ENCODE data around the gene CCND2.

Gene CCND2

DNA sequence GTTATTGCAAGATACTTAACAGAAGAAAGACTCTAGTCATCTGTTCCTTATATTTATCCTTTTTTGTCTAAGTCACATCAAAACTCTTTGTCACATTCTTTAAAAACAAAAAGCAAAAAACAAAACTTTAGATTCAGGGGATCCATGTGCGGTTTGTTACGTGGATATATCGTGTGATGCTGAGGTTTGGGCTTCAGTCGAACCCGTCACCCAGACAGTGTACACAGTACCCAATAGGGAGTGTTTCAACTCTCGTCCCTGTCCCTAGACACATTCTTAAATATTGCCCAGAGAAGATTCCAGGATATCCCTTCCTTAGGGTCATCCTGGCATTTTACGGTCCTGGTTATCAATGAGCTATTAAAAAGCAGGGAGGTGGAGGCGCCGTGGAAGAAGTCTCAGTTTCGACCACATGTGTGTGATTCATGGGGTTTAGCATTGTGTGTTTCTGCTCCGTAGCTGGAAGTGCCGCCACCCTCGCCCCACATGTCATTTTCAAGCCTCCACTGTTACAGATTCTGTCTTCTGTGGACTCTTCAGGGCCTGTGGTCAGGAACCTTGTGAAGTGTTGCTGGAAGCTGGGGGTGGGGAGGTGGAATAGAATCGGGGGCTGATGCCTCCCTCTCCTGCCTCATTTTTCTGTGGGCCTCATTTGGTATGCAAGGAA is 19.9 kb downstream of the CCND2 start:
- Mint-ChIP-seq H3K27me3 (ENCODE audit: low read depth) (no peaks in the 10 kb centered on the region), H3K4me3 (no peak overlapping the region), H3K4me1 (peaks cover 56% of the 10 kb centered on the region), H3K36me3 (ENCODE audit: low read depth) (peaks cover 92% of the 10 kb centered on the region), H3K27ac (peak overlapping the region; percentile 26 to 59 (median 57)), H3K9me3 (no peaks in the 10 kb centered on the region)
- TF ChIP-seq, protein P1, sequence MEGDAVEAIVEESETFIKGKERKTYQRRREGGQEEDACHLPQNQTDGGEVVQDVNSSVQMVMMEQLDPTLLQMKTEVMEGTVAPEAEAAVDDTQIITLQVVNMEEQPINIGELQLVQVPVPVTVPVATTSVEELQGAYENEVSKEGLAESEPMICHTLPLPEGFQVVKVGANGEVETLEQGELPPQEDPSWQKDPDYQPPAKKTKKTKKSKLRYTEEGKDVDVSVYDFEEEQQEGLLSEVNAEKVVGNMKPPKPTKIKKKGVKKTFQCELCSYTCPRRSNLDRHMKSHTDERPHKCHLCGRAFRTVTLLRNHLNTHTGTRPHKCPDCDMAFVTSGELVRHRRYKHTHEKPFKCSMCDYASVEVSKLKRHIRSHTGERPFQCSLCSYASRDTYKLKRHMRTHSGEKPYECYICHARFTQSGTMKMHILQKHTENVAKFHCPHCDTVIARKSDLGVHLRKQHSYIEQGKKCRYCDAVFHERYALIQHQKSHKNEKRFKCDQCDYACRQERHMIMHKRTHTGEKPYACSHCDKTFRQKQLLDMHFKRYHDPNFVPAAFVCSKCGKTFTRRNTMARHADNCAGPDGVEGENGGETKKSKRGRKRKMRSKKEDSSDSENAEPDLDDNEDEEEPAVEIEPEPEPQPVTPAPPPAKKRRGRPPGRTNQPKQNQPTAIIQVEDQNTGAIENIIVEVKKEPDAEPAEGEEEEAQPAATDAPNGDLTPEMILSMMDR (IDR thresholded peaks at IDR 0.05; ENCODE audit: unreplicated experiment in 3 of 3) = no peak

DNA sequence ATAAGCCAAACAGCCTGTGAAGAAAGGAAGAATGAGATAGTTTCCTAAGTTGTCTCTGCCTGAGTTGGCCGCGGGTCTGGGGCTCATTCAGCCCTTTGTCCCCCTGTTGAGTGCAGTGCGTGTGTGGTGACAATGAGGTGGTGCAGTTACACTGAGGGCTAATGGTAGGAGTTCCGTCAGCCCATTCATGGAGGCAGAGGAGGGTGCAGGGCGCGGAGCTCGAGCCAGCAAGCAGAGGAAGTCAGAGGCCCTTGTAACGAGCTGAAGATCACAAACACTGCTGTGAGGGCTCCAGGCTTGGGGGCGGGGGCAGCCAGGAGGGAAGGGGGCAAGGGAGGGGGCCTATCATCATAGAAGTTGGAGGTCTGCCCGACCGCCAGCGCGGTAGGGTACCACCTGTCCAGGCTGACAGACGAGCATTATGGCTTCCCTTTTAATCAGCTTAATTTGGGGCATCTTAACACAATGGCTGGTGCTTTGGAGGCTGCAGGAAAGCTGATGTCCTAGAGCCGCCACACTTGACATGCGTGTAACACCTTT is 20.5 kb downstream of the CCND2 start:
- no peaks in the 10 kb centered on the region for H3K9me3 Mint-ChIP-seq
- peaks cover 91% of the 10 kb centered on the region for H3K36me3 Mint-ChIP-seq (ENCODE audit: low read depth)
- no peaks in the 10 kb centered on the region for H3K27me3 Mint-ChIP-seq (ENCODE audit: low read depth)
- H3K27ac Mint-ChIP-seq = peak overlapping the region; percentile 8 to 57 (median 26)
- H3K4me3 Mint-ChIP-seq = no peak overlapping the region
- peaks cover 50% of the 10 kb centered on the region for H3K4me1 Mint-ChIP-seq
- TF ChIP-seq, protein P1 (IDR thresholded peaks at IDR 0.05; ENCODE audit: unreplicated experiment in 3 of 3) = no peak

DNA sequence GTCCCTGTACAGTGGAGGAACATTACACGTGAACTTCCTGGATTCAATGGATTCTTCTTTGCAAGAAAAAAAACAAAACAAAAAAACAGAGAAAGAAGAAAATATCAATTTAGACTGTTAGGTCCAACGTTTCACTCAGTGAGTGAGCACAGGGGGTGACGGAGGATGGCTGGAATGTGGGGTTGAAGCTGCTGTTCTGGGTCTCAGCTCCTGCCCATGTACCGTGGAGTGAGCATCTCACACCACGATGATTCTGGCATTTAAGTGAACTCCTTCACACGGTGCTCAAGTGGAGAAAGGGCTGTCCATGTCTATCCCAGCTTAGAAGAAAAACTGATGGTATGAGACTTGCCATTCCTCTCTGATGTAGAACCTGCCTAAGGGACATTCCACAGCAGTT is 23.2 kb downstream of the CCND2 start:
- Mint-ChIP-seq H3K4me3 (no peak overlapping the region), H3K27ac (no peak overlapping the region), H3K36me3 (ENCODE audit: low read depth) (peaks cover 89% of the 10 kb centered on the region), H3K4me1 (peaks cover 31% of the 10 kb centered on the region), H3K9me3 (no peaks in the 10 kb centered on the region), H3K27me3 (ENCODE audit: low read depth) (no peaks in the 10 kb centered on the region)
- TF ChIP-seq, protein P1 (IDR thresholded peaks at IDR 0.05; ENCODE audit: unreplicated experiment in 3 of 3) = no peak

DNA sequence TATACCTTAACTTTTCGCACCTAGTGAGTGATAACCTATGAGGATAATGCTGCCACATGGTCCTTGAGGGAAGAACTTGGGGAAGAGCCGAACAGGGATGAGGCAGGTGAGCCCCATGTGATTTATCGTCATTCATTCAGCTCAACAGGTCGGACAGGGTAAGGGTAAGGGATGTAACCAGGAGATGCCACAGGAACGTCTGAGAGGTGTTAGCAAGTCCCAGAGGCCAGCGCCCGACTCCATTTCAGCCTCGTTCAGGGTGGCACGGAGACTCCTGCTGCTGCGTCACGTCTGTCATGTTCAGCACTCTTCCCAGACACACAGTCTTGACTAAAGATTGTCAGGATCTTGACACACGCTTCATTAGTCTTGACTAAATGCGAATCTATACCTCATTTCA is 24.1 kb downstream of the CCND2 start:
- H3K27ac Mint-ChIP-seq = no peak overlapping the region
- H3K9me3 Mint-ChIP-seq = no peaks in the 10 kb centered on the region
- H3K4me1 Mint-ChIP-seq = peaks cover 26% of the 10 kb centered on the region
- TF ChIP-seq, protein P1 (IDR thresholded peaks at IDR 0.05; ENCODE audit: unreplicated experiment in 3 of 3) = no peak
- H3K36me3 Mint-ChIP-seq (ENCODE audit: low read depth) = peaks cover 89% of the 10 kb centered on the region
- H3K27me3 Mint-ChIP-seq (ENCODE audit: low read depth) = no peaks in the 10 kb centered on the region
- no peak overlapping the region for H3K4me3 Mint-ChIP-seq

DNA sequence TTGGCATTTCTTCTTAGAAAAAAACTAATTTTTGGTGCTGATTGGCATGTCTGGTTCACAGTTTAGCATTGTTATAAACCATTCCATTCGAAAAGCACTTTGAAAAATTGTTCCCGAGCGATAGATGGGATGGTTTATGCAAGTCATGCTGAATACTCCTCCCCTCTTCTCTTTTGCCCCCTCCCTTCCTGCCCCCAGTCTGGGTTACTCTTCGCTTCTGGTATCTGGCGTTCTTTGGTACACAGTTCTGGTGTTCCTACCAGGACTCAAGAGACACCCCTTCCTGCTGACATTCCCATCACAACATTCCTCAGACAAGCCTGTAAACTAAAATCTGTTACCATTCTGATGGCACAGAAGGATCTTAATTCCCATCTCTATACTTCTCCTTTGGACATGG is 27.3 kb downstream of the CCND2 start:
- no peak overlapping the region for H3K27ac Mint-ChIP-seq
- TF ChIP-seq, protein P1 (IDR thresholded peaks at IDR 0.05; ENCODE audit: unreplicated experiment in 3 of 3) = no peak
- H3K4me1 Mint-ChIP-seq = peaks cover 17% of the 10 kb centered on the region
- H3K9me3 Mint-ChIP-seq = no peaks in the 10 kb centered on the region
- H3K27me3 Mint-ChIP-seq (ENCODE audit: low read depth) = no peaks in the 10 kb centered on the region
- H3K36me3 Mint-ChIP-seq (ENCODE audit: low read depth) = peaks cover 93% of the 10 kb centered on the region
- H3K4me3 Mint-ChIP-seq = no peak overlapping the region

Data from nephron (organoid).